CD4-positive, alpha-beta T cell treated with Interleukin-17A for 4 hours (primary cell): ENCODE data around the gene ACACA.
"Not testable (repeated sequence)": the region's sequence is repeated elsewhere in the genome, so short reads cannot be mapped to it uniquely, and the experiment has no call there.

ENCODE experiments used
- DNase-seq: peaks from one replicate; pipeline ENCODE4 v3.0.0-alpha.2; 2020; ENCODE audit warnings: mixed read lengths

ACACA gene

DNA sequence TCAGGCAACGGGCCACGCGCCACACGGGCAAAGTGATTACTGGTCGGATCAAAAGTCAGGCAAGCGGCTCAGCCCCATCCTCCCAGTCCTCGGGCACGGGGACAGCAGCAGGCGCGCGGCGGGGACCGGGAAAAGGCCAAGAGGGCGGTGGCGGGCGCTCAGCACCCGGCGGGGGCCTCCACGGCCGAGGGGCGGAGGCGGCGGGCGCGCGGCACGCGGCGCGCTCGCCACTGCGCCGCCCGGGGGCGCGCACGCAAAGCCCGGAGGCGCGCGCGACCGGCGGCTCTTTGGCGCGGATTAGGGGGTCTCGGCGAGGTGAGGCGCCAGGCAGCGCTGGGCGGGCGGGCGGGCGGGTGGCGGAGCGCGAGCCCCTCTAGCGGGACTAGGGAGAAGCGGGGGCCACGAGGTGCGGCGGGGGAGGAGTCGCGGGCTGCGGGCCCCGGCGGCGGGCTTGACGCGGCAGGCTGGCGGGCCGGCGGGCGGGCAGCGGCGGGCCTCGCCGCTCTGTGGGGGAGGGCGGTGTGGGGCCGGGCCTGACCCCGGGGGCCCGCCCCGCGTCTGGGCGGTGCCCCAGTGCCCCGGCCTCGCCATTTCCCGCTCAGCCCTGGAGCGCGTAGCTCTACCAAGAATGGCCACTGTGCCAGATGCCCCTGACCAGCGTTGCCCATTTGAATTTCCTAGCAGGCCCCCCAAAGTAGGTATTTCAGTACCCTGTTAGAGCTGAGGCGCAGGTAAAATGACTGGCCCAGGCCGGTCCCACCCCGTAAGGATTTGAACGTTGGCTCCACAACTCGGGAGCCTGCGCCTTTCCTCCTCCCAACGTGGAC lies at the start of gene ACACA, which contains the start of gene TADA2A:
ACACA (minus strand) TSS at position 202 of the 827 bp plus-strand sequence. CDS start 537 bp downstream, outside the sequence.
TADA2A (plus strand) TSS at position 252 of the 827 bp plus-strand sequence. CDS start 4,480 bp downstream, outside the sequence.
- DNase-seq: peak; percentile 80

GRCh38 chr17:37450112-37450511 lies 43.5 kb upstream of the ACACA start:
- no peak for DNase-seq

- no peak for DNase-seq
Observed at GRCh38 chr17:37447641-37448040, 41.0 kb upstream of the ACACA start.

- no peak for DNase-seq
Observed at GRCh38 chr17:37446027-37446426, 39.4 kb upstream of the ACACA start.

GRCh38 chr17:37441369-37442014 lies 34.9 kb upstream of the ACACA start:
- not testable (repeated sequence) for DNase-seq

DNA sequence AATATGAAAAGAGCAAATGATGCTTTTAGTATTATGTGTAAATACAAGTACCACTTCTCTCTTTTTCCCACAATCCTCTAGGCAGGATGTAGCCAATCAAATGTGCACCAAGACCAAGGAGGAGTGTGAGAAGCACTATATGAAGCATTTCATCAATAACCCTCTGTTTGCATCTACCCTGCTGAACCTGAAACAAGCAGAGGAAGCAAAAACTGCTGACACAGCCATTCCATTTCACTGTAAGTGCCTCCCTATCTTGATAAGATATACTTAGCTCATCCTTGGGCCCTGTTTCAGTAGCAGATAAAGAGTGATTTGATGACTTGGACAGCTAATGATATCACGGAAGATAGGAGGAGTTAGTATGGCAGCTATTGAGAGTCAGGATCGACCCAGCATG lies 33.8 kb upstream of the ACACA start:
- DNase-seq: no peak

- no peak for DNase-seq
Observed at GRCh38 chr17:37438141-37438540, 31.5 kb upstream of the ACACA start.

DNA sequence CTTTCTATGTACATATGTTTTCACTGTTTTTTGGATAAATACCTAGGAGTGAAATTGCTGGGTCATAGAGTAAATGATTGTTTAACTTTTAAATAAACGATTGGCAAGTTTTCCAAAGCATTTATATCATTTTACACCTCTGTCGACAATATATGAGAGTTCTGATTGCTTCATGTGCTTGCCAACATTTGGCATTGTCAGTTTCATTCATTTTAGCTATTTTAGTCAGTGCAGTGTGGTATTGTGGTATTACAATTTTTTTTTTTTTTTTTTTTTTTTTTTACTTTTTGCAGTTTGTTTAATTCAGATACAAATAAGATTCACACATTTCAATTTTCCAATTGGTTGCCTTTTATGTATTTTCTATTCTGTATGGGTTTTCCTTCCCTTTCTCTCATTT lies 26.0 kb upstream of the ACACA start:
- DNase-seq: no peak

DNA sequence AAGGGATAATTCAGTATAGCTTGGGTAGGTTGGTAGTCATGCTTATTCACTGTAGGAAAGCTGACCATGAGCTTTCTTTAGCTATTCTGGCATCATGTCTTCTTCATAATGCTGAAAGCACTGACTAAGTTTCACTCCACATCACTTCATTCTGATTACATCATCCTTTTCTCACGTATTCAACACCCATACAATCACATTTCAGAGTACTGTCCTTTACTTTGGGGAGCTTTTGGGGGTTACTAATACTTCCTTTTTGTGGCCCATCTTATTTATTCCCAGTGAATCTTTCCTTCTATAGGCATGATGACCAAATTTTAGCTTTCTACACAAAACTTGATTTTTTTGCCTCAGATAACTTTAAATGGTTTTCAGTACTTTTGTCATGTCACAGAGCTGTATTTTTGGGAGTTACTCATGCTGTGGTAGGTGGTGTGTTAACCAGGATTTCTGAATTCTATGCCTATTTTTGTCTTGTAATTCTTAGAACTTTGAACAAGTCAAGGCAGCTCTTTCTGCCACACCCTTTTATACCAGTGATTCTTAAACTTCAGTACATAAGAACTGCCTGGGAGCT lies 23.5 kb upstream of the ACACA start:
- DNase-seq: no peak

DNA sequence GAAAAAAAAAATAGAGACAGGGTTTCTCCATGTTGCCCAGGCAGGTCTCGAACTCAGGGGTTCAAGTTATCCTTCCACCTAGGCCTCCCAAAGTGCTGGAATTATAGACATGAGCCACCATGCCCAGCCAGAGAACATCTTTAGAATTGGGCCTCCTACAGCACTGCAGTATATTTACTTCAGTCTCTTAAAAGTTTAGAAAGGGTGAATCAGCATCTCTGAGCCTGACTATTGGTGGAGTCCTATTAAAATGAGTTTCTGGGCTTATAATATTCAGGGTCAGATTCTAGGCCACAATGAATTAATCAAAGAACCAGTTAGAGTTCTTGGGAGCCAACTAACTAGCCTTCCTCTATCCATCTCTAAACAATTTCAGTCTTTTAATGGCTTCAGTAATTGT lies 22.8 kb upstream of the ACACA start:
- no peak for DNase-seq

DNA sequence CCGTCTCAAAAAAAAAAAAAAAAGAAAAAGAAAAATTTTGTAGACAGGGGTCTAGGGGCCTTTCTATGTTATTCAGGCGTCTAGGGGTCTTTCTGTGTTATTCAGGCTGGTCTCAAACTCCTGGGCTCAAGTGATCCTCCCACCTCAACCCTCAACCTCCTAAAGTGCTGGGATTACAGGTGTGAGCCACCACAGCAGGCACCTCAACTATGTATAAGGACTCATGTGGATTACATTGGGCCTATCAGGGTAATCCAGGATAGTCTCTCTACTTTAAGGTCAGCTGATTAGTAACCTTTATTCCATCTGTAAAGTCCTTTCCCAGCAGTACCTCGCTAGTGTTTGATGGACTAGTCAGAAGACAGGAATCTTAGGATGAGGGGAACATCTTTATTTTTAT lies 22.4 kb upstream of the ACACA start:
- no peak for DNase-seq

- no peak for DNase-seq
Observed at GRCh38 chr17:37425268-37425667, 18.6 kb upstream of the ACACA start.

GRCh38 chr17:37422971-37423625 lies 16.5 kb upstream of the ACACA start:
- DNase-seq: no peak

GRCh38 chr17:37417852-37418251 lies 11.2 kb upstream of the ACACA start:
- DNase-seq: no peak

- no peak for DNase-seq
Observed at GRCh38 chr17:37413875-37414519, 7.4 kb upstream of the ACACA start.

DNA sequence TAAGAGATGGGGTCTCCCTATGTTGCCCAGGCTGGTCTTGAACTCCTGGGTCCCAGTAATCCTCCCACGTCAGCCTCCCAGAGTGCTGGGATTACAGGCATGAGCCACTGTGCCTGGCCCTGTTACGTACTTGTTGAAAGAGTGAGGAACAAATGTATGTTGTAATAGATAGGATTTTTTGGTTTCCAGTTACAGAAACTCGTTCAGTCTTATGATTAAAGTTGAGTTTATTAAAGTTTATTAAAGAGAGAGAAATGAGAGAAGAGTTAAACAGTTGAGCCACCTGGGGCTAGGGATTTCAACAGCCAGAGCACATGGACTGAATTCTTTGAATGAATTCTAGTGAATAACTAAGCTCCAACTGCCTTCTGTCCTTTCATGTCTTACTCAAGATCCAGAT lies 3.7 kb upstream of the ACACA start:
- no peak for DNase-seq

DNA sequence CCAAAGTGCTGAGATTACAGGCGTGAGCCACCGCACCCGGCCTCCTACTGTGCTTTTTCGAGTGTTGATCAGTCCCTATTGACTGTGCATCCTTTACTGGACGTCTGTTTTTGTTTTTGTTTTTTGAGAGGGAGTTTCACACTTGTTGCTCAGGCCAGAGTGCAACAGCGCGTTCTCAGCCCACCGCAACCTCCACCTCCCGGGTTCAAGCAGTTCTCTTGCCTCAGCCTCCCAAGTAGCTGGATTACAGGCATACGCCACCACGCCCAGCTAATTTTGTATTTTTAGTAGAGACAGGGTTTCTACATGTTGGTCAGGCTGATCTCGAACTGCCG lies 1.5 kb upstream of the ACACA start:
- not testable (repeated sequence) for DNase-seq

DNA sequence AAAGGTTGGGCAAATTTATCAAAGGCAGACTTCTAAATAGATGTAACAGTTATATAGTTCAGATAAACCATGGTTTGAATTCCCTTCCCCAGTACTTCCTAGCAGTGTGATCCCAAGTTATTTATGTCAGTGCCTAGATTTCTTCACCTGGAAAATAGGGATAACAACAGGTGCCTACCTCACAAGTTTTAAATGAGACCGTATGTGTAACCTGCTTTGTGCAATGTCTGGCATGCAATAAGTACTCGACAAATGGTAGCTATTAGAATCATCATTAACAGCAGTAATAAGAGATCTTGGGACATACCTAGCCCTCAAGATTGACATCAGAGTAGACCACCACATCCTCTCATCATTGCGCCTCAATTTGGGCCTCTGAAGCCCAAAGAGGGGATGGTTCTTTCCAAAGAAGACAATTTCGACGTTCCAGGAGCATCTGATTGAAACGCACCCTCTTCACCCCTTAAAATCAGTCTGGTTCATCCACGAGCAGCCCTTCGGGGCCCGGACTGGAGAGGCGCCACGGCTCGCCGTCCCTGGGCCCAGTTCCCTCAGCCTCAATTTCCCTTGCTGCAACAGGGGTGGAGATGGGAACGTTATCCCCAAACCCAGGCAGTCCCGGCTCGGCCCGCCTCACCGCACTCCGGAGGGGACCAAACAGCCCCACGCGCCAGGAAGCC lies 541 bp downstream of the ACACA start:
- DNase-seq: no peak

DNA sequence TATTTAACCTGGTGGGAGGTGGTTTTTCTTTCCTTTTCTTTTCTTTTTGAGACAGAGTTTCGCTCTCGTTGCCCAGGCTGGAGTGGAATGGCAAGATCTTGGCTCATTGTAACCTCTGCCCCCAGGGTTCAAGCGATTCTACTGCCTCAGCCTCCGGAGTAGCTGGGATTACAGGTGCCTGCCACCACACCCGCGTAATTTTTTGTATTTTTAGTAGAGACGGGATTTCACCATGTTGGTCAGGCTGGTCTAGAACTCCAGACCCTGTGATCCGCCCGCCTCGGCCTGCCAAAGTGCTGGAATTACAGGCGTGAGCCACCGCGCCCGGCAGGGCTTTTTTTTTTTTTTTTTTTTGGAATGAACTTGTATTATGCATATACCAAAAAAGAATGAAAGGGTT lies 1.1 kb downstream of the ACACA start:
- DNase-seq: not testable (repeated sequence)

DNA sequence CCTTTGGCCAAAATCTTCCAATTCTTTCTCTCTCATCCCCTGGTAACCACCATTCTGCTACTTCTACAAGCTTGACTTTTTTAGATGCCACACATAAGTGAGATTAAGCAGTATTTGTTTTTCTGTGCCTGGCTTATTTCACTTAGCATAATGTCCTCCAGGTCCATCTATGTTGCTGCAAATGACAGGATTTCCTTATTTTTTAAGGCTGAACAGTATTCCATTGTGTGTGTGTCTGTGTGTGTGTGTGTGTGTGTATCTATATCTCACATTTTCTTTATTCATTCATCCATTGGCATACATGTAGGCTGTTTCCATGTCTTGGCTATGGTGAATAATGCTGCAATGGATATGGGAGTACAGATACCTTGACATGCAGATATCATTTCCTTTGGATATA lies 6.1 kb downstream of the ACACA start:
- no peak for DNase-seq

DNA sequence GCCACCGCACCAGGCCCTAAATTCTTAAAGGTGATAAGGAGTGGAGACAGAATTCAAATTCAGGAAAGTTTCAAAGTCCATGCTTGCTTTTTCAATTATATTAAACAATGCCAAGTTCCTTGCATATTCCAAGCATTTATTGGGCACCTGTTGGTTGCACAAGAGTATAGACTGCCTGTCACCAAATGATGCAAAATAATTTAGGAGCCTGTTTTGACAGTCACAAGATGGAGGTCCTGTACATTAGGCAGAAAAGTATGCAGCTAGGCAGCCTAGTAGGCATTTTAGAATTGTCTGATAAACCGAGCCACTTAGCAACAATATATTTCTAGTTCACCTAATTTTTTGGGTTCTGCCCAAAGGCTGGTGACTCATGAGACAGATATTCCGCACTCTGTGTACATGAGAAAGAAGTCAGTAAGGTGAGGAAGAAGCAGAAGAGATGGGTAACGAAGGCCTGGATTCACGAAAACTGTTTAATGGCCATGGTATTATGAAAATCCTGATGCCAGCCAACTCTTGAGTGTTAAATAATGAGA lies 7.3 kb downstream of the ACACA start:
- no peak for DNase-seq

- DNase-seq: no peak
Observed at GRCh38 chr17:37393352-37393751, 13.3 kb downstream of the ACACA start.
